HG03469 (cell line): ENCODE measurements around the gene LMF2.

Experiments
- ATAC-seq: cut with Tn5 transposase; IDR thresholded peaks from one replicate; pipeline ENCODE4 v1.9.1; 2021; ENCODE audit warnings: mild to moderate bottlenecking, moderate library complexity, moderate number of reproducible peaks; ENCODE audit not compliant: unreplicated experiment

LMF2 gene

GRCh38 chr22:50467341-50467740 lies 40.2 kb downstream of the LMF2 start:
- no peak for ATAC-seq

DNA sequence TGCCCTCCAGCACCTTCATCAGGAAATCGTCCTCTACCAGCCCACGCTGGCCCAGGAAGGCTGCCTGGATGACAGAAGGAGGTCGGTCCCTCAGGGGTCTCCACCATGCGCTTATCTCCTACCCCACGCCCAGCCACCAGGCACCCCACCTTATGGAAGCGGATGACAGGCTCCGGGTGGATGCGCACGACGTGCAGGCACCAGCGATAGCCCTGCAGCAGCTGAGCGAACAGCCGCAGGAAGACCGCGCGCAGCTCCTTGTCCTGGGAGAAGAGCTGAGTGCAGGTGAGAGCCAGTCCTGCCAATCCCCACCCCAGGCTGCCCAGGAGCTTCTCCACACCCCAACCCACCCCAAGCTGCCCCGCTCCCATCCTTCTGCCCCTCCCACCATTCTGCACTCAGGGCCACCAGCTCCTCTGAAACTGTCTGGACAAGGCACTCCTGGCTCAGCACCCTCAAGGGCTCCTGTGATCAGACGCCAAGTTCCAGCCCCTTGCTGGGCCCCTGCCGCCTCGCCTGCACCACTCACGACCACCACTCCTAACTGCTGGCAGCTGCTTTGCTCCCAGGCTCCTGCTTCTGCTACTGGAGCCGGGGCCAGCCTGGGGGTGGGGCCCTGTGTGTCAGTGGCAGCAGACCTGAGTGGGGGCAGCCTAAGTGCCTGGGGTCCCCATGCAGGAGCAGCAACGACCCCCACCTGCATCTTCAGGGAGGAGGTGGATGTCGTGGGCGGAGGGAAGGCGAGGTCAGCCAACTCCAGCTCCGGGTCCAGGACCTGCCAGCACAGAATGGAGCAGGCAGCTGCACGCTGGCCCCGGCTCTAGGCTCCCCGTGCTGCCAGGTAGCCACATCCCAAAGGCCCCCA lies 42.2 kb downstream of the LMF2 start:
- ATAC-seq, result no peak

DNA sequence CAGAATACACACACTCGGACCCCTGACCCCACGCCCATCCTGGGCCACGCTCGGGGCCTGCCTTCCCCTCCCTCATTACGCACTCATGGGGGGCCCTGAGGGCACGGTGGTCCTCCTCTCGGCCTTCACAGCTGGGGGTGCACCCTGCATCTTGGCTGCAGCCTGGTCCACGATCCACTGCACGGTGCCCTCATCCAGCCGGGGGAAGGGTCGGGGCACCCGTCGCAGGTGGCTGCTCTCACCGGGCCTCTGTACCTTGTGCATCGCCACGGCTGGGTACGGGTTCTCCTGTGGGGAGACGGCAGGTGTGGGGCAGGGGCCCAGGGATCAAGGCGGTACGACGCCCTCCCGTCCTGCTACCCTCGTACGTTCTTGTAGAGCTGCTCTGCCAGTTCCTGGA lies 43.1 kb downstream of the LMF2 start:
- no peak for ATAC-seq

GRCh38 chr22:50463188-50463900 lies 44.2 kb downstream of the LMF2 start:
- no peak for ATAC-seq

- no peak for ATAC-seq
Observed at GRCh38 chr22:50461979-50462540, 45.4 kb downstream of the LMF2 start.

GRCh38 chr22:50461536-50461935 lies 46.0 kb downstream of the LMF2 start:
- ATAC-seq, result no peak

- ATAC-seq, result no peak
Observed at GRCh38 chr22:50460938-50461337, 46.6 kb downstream of the LMF2 start.

DNA sequence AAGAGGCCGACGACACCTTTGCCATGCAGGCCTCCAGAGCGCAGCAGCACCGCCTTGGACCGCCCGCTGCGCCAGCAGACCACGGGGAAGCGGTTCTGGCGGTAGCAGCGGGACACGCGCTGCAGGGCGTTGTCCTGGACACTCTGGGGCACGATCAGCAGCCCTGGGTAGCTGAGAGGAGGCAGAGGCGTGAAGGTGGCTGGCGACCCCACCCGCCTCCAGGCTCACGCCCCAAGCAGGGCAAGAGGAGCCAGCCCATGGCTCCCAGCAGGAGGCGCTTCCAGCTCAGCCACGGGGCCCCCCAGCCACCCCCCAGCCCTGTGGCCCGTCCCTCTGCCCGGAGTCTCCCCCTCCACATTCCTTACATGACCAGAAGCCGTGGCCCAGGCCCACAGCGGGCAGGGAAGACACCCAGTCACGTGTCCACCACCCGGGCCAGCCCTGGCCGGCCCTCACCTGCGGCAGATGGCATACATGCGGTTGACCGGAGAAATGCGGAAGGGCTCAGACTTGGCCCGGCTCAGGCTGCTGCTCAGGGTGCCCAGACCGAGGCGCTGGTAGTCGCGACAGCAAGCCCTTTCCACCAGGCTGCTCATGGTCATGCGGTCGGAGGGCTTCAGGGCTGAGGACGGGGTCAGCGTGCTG lies 47.9 kb downstream of the LMF2 start:
- no peak for ATAC-seq

DNA sequence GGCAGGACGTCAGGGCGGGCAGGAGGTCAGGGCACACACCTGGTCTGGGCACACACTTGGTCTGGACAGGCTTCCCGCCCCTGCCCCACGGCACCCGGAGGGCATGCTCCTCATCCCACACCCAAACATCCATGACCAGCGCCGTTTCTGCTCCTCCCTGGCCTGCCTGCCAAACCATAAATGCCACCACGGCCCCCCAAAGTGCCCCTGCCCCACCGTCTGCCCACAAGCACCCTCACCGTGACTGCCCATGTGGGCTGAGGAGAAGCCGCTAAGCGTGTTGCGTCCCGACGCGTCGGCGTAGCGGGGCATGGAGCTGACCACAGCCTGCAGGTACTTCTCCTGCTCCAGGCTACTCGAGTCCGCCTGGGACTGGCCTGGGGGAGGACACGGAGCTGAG lies 48.5 kb downstream of the LMF2 start:
- ATAC-seq, result no peak

DNA sequence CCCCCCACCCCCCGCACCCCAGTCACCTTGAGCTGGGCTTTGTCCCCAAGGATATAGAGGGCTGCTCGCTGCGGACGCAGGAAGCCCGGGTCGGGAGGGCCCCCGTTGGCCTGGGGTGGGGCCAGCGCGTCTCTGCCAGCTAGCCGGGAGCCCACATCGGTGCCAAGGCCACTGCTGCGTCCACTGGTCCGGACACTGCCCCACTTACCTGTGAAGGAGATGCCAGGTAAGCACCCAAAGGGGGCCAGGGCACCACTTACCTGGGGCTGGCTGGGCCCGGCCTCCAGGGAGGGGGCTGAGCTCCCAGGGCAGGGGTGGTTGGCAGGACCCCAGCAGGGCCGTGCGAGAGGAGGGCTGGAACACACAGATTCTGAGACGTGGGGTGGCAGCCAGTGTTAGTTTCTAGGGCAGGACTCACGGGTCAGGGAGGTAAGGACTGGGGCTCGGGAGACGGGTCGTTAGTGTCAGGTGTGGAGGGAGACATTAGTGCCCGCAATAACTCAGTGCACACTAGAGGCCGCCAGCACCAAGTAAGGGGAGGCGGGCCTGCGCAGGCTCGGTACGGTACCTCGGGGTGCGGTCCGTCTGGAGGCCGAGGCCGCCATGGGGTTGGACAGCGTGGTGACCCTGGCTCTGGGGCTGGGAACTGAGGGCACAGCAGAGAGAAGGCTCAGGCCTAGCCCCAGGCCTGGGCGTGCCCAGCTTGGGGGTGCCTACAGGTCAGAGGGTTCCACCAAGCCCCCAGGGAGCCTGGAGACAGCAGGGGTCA lies 50.9 kb downstream of the LMF2 start:
- no peak for ATAC-seq

GRCh38 chr22:50456026-50456425 lies 51.5 kb downstream of the LMF2 start:
- no peak for ATAC-seq

- no peak for ATAC-seq
Observed at GRCh38 chr22:50455201-50455600, 52.3 kb downstream of the LMF2 start.

DNA sequence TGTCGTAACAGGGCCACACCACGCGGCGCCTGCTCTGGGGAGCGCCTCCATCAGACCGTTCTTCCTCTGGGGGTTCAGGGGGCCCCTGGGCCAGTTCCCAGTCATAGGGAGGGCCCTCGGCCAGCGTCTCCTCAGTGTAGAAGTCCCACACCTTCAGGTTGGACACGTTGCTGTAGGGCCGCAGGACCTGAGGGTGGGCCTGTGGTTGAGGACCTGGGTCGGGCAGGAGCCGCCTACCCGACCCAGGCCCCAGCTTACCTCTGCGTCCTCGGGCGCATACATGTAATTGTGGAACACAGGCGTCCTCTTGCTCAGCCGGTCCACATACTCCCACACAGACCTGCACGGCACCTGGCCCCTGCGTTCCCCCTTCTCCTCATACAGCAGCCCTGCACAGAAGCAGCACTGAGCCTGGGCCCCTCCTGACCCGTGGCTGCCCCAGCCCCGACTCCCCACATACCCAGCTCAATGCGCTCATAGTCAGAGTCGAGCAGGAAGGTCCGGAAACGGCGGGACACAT lies 52.9 kb downstream of the LMF2 start:
- ATAC-seq, result no peak
